ENCODE results near the gene OSTC. TPM values are rescaled to one million over a fixed set of nuclear protein-coding genes. Genes with fewer than 3 reads are reported as not detected.

The OSTC gene
- total and polyA plus RNA-seq, 2 of the 13 experiments (the other 11 are each of a cell fraction or from before 2014, with no cell fraction given) = 208 to 380 TPM

- TF ChIP-seq ZKSCAN5 (CRISPR knock-in tag; IDR thresholded peaks at IDR 0.05) = no peak
- no peak for TF ChIP-seq ZNF781 (CRISPR knock-in tag; IDR thresholded peaks at IDR 0.05; ENCODE audit: borderline replicate concordance, not compliant biosample characterization)
- TF ChIP-seq ZNF547 (CRISPR knock-in tag; IDR thresholded peaks at IDR 0.05) = 0 out of 2 replicates have a peak, but pooled peaks have one; percentile 57
- no peak for TF ChIP-seq AHDC1 (CRISPR knock-in tag; IDR thresholded peaks at IDR 0.05; ENCODE audit: borderline replicate concordance)
- peak; percentile 86 for TF ChIP-seq TBL1XR1 (IDR thresholded peaks at IDR 0.05; ENCODE audit: borderline replicate concordance, low read length, partially characterized antibody)
- no peak for TF ChIP-seq MTA3 (CRISPR knock-in tag; IDR thresholded peaks at IDR 0.05)
- peak; percentile 50 to 65; a peak in 1 of 4 replicates for TF ChIP-seq HMGXB4 (CRISPR knock-in tag; IDR thresholded peaks at IDR 0.05; ENCODE audit: borderline replicate concordance in 1 of 2, low read depth in 1 of 2)
- TF ChIP-seq ZBTB43 (CRISPR knock-in tag; conservative IDR thresholded peaks at IDR 0.05) = no peak
- TF ChIP-seq ATM (IDR thresholded peaks at IDR 0.05; ENCODE audit: borderline replicate concordance) = no peak
- TF ChIP-seq E2F2 (CRISPR knock-in tag; IDR thresholded peaks at IDR 0.05; ENCODE audit: borderline replicate concordance) = no peak
- 0 out of 2 replicates have a peak, but pooled peaks have one; percentile 86 for TF ChIP-seq ELF4 (CRISPR knock-in tag; IDR thresholded peaks at IDR 0.05; ENCODE audit: borderline replicate concordance)
- no peak for TF ChIP-seq SMAD9 (CRISPR knock-in tag; IDR thresholded peaks at IDR 0.05)
- peak; percentile 72; the same call in 1 of the 2 replicates for TF ChIP-seq RFXANK (CRISPR knock-in tag; IDR thresholded peaks at IDR 0.05)
- peak; percentile 98 for TF ChIP-seq YY1 (IDR thresholded peaks at IDR 0.05; ENCODE audit: insufficient read depth, insufficient replicate concordance, low read depth, low read length)
- no peak for TF ChIP-seq CBX2 (IDR thresholded peaks at IDR 0.05; ENCODE audit: low read depth, low read length)
- TF ChIP-seq CBX2 (CRISPR knock-in tag; IDR thresholded peaks at IDR 0.05; ENCODE audit: low read depth) = no peak
- TF ChIP-seq TBX2 (CRISPR knock-in tag; IDR thresholded peaks at IDR 0.05; ENCODE audit: borderline replicate concordance) = peak; percentile 85
- no peak for TF ChIP-seq ZNF460 (CRISPR knock-in tag; IDR thresholded peaks at IDR 0.05; ENCODE audit: borderline replicate concordance)
Observed at GRCh38 chr4:108620101-108620932, 30.1 kb upstream of the OSTC start, which contains the start of gene RPL34 (continued).

All from HepG2 (cell line).